ENCODE data around the gene CMSS1. TPM values are rescaled to one million over a fixed set of nuclear protein-coding genes. Genes with fewer than 3 reads are reported as not detected.

Gene CMSS1
- total and polyA plus RNA-seq, 4 donors = 3.8 to 19.5 (median 7.5) TPM

DNA sequence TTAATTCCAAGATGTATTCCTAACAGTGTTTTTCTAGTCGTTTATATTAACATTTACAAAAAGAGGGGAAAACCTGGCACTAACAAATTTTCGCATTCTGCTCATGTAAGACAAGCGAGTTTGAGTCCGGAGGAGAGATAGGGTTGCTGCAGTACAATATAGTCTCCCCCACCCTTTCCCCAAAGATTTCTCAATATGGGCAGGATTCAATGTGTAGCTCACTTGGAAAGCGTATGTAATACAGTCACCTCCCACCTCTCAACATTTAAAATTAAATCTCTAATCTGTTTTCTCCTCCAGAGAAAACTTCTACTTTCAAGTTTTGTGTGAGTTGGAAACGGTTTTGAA is 57.9 kb downstream of the CMSS1 start:
- no peak for TF ChIP-seq TAF1 (conservative IDR thresholded peaks at IDR 0.05)
- peak; percentile 12 for TF ChIP-seq YY1 (IDR thresholded peaks at IDR 0.05)
- DNase-seq (ENCODE audit: low spot score) = no peak
- H3K9me3 ChIP-seq (ENCODE audit: control insufficient read depth in 4 of 4, low read length in 3 of 4) = no peaks in the 10 kb centered on the region
- H3K27me3 ChIP-seq (ENCODE audit: control insufficient read depth in 4 of 4, insufficient read depth in 4 of 4, low read length in 3 of 4) = no peaks in the 10 kb centered on the region
- H3K36me3 ChIP-seq (ENCODE audit: control insufficient read depth in 4 of 4, insufficient read depth in 3 of 4, low read depth in 1 of 4, low read length in 3 of 4) = no peaks in the 10 kb centered on the region
- WGBS = 7% methylated on average over 6 of the region's 6 CpGs
- H3K4me3 ChIP-seq (ENCODE audit: low read depth in 1 of 3, low read length in 3 of 3) = peak overlapping the region; percentile 53 to 82 (median 73)
- H3K9ac ChIP-seq (ENCODE audit: low read depth in 1 of 2, low read length in 2 of 2) = peak overlapping the region; percentile 87 to 96
- H3K4me1 ChIP-seq (ENCODE audit: control insufficient read depth in 4 of 4, insufficient read depth in 4 of 4, low read length in 3 of 4) = peaks cover 0 to 20% (median 5%) of the 10 kb centered on the region in 4 donors
- peak overlapping the region; percentile 75 to 84 for H3K27ac ChIP-seq (ENCODE audit: low read depth in 1 of 2, low read length in 2 of 2)

DNA sequence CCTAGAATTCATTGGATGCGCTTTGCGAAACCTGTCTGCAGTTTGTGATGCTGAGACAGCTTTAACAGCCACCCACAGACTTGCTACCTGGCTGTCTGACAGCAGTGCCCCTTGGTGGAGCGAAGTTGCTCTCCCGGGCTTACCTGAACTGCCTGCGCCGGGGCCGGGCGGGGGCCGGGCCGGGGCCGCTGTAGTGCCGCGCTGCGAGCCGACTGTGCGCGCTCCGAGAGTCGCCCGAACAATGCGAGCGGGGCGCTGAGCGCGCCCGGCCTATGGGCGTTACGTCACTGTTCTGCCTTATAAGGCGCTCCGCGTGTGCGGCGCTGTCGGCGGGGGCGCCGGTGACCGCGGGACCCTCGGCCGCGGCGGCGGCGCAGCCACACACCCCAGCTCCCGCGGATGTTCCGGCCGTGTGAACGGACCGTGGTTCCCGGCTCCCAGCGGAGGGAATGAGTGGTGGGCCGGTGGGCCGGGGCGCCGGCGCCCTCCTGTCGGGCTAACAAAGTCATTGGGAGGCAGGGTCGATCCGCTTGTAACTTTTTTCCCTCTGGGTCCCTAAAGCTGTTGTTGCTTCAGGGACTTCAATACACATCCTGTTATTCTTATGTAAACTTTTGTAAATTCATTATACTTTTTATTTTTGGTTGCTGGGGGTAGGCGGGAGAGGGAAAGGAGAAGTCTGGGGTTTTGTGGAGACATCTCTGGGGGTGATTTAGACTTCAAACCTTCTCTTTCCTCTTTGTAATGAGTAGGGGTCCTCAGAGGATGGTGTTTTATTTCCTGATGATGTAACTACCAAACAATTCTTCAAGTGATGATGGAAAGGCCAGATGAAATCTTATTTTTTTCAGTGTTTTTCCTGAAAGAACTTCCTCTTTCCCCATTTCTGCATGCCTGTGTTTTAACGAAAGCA is 58.5 kb downstream of the CMSS1 start:
- DNase-seq (ENCODE audit: low spot score) = peak; percentile 64
- Histone ChIP-seq H3K4me1 (ENCODE audit: control insufficient read depth in 4 of 4, insufficient read depth in 4 of 4, low read length in 3 of 4) (peaks cover 0 to 18% (median 4%) of the 10 kb centered on the region in 4 donors), H3K36me3 (ENCODE audit: control insufficient read depth in 4 of 4, insufficient read depth in 3 of 4, low read depth in 1 of 4, low read length in 3 of 4) (no peaks in the 10 kb centered on the region), H3K4me3 (ENCODE audit: low read depth in 1 of 3, low read length in 3 of 3) (peak overlapping the region; percentile 53 to 82 (median 73)), H3K9ac (ENCODE audit: low read depth in 1 of 2, low read length in 2 of 2) (peak overlapping the region; percentile 87 to 96), H3K27ac (ENCODE audit: low read depth in 1 of 2, low read length in 2 of 2) (peak overlapping the region; percentile 75 to 84), H3K9me3 (ENCODE audit: control insufficient read depth in 4 of 4, low read length in 3 of 4) (no peaks in the 10 kb centered on the region), H3K27me3 (ENCODE audit: control insufficient read depth in 4 of 4, insufficient read depth in 4 of 4, low read length in 3 of 4) (no peaks in the 10 kb centered on the region)
- TF ChIP-seq, protein P1, sequence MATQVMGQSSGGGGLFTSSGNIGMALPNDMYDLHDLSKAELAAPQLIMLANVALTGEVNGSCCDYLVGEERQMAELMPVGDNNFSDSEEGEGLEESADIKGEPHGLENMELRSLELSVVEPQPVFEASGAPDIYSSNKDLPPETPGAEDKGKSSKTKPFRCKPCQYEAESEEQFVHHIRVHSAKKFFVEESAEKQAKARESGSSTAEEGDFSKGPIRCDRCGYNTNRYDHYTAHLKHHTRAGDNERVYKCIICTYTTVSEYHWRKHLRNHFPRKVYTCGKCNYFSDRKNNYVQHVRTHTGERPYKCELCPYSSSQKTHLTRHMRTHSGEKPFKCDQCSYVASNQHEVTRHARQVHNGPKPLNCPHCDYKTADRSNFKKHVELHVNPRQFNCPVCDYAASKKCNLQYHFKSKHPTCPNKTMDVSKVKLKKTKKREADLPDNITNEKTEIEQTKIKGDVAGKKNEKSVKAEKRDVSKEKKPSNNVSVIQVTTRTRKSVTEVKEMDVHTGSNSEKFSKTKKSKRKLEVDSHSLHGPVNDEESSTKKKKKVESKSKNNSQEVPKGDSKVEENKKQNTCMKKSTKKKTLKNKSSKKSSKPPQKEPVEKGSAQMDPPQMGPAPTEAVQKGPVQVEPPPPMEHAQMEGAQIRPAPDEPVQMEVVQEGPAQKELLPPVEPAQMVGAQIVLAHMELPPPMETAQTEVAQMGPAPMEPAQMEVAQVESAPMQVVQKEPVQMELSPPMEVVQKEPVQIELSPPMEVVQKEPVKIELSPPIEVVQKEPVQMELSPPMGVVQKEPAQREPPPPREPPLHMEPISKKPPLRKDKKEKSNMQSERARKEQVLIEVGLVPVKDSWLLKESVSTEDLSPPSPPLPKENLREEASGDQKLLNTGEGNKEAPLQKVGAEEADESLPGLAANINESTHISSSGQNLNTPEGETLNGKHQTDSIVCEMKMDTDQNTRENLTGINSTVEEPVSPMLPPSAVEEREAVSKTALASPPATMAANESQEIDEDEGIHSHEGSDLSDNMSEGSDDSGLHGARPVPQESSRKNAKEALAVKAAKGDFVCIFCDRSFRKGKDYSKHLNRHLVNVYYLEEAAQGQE (IDR thresholded peaks at IDR 0.05) = no peak
- TF ChIP-seq GABPA (IDR thresholded peaks at IDR 0.05 in 1 of 2, conservative IDR thresholded peaks at IDR 0.05 in 1 of 2) (no peak), TAF1 (conservative IDR thresholded peaks at IDR 0.05) (peak; percentile 40), RAD21 (IDR thresholded peaks at IDR 0.05) (peak in 1 of 2 donors; percentile 13), JUND (IDR thresholded peaks at IDR 0.05) (no peak), HNF4A (conservative IDR thresholded peaks at IDR 0.05) (no peak), NR2F2 (IDR thresholded peaks at IDR 0.05) (no peak), YY1 (IDR thresholded peaks at IDR 0.05) (peak; percentile 5)
- TF ChIP-seq, protein P2, sequence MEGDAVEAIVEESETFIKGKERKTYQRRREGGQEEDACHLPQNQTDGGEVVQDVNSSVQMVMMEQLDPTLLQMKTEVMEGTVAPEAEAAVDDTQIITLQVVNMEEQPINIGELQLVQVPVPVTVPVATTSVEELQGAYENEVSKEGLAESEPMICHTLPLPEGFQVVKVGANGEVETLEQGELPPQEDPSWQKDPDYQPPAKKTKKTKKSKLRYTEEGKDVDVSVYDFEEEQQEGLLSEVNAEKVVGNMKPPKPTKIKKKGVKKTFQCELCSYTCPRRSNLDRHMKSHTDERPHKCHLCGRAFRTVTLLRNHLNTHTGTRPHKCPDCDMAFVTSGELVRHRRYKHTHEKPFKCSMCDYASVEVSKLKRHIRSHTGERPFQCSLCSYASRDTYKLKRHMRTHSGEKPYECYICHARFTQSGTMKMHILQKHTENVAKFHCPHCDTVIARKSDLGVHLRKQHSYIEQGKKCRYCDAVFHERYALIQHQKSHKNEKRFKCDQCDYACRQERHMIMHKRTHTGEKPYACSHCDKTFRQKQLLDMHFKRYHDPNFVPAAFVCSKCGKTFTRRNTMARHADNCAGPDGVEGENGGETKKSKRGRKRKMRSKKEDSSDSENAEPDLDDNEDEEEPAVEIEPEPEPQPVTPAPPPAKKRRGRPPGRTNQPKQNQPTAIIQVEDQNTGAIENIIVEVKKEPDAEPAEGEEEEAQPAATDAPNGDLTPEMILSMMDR (IDR thresholded peaks at IDR 0.05; ENCODE audit: low read depth, low read length, missing input control) = no peak
- 7% methylated on average over 63 of the region's 63 CpGs for WGBS

DNA sequence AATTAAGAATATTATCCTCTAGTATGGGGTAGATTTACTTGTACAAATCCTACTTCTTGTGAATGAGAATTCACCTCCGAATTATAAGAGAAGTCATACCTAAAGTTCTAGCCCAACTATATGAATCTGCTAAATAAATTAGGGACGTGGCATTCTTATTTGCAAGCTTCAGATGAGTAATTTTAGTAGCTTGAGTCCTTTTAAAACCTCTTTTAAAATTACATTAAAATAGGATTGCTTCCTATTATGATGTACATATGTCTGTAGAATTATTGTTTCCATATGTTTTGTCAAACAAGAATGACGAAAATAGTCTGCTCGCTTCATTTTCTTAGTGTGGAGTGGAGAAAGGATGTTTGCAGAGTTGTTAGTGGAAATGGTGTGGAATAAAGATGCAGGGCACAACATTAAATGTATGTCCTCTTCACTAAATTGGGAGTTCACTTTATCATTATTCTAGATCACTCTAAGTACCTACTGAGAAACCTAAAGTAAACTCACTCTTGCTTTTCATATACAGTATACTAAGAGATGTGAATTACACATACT is 59.4 kb downstream of the CMSS1 start:
- H3K9ac ChIP-seq (ENCODE audit: low read depth in 1 of 2, low read length in 2 of 2) = no peak overlapping the region
- H3K4me1 ChIP-seq (ENCODE audit: control insufficient read depth in 4 of 4, insufficient read depth in 4 of 4, low read length in 3 of 4) = peaks cover 0 to 10% (median 2%) of the 10 kb centered on the region in 4 donors
- H3K4me3 ChIP-seq (ENCODE audit: low read depth in 1 of 3, low read length in 3 of 3) = no peak overlapping the region

More for the DNA sequence above, 59.4 kb downstream of the CMSS1 start:
- TF ChIP-seq, protein P3, sequence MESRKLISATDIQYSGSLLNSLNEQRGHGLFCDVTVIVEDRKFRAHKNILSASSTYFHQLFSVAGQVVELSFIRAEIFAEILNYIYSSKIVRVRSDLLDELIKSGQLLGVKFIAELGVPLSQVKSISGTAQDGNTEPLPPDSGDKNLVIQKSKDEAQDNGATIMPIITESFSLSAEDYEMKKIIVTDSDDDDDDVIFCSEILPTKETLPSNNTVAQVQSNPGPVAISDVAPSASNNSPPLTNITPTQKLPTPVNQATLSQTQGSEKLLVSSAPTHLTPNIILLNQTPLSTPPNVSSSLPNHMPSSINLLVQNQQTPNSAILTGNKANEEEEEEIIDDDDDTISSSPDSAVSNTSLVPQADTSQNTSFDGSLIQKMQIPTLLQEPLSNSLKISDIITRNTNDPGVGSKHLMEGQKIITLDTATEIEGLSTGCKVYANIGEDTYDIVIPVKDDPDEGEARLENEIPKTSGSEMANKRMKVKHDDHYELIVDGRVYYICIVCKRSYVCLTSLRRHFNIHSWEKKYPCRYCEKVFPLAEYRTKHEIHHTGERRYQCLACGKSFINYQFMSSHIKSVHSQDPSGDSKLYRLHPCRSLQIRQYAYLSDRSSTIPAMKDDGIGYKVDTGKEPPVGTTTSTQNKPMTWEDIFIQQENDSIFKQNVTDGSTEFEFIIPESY (IDR thresholded peaks at IDR 0.05) = no peak
- TF ChIP-seq, protein P4, sequence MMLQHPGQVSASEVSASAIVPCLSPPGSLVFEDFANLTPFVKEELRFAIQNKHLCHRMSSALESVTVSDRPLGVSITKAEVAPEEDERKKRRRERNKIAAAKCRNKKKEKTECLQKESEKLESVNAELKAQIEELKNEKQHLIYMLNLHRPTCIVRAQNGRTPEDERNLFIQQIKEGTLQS (IDR thresholded peaks at IDR 0.05) = no peak
- TF ChIP-seq FOXA2 (IDR thresholded peaks at IDR 0.05) (no peak), RAD21 (IDR thresholded peaks at IDR 0.05) (no peak)
- H3K36me3 ChIP-seq (ENCODE audit: control insufficient read depth in 4 of 4, insufficient read depth in 3 of 4, low read depth in 1 of 4, low read length in 3 of 4) = no peaks in the 10 kb centered on the region
- 92% methylated on average over 4 of the region's 4 CpGs for WGBS
- DNase-seq (ENCODE audit: low spot score) = no peak
- no peaks in the 10 kb centered on the region for H3K9me3 ChIP-seq (ENCODE audit: control insufficient read depth in 4 of 4, low read length in 3 of 4)
- H3K27ac ChIP-seq (ENCODE audit: low read depth in 1 of 2, low read length in 2 of 2) = peak overlapping the region in 1 of 2 donors; percentile 84
- H3K27me3 ChIP-seq (ENCODE audit: control insufficient read depth in 4 of 4, insufficient read depth in 4 of 4, low read length in 3 of 4) = no peaks in the 10 kb centered on the region
